Hepatic stellate cell (primary cell): ENCODE measurements around the gene CA5A.

ENCODE experiments used
- DNase-seq: peaks from one replicate; pipeline ENCODE4 v3.0.0; 2011; ENCODE audit warnings: low spot score

The CA5A gene

DNA sequence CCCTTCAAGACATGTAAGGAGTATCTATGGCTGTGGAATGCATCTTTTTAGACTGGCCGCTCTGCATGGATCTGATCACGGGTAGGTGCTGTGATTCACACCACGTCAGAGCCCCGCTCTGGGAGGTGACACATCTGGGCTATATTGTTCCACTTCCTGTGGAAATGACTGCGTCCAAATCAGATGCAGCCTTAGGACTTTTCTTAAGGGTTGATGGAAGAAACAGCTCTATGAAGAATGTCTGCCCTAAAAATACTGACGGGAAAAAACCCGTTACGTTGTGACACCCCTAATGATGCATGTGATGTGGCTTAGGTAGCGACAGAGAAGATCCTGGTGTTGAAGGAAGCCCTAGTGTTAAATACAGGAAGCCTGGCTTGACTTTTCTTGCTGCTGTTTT lies 27.1 kb upstream of the CA5A start:
- peak; percentile 37 for DNase-seq

DNA sequence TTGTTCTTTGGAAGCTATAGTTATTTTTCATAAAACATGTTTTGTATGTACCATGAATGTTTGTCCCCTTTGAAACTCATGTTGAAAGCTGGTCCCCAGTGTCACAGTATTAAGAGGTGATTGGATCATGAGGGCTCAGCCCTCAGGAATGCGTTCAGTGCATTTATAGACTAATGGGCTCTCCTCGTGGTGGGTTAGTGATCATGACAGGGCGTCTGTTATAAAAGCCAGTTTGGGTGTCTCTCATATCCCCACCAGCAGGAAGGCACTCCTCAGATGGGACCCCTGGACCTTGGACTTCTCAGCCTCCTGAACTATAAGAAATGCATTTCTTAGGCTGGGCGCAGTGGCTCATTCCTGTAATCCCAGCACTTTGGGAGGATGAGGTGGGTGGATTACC lies 25.3 kb upstream of the CA5A start:
- no peak for DNase-seq

DNA sequence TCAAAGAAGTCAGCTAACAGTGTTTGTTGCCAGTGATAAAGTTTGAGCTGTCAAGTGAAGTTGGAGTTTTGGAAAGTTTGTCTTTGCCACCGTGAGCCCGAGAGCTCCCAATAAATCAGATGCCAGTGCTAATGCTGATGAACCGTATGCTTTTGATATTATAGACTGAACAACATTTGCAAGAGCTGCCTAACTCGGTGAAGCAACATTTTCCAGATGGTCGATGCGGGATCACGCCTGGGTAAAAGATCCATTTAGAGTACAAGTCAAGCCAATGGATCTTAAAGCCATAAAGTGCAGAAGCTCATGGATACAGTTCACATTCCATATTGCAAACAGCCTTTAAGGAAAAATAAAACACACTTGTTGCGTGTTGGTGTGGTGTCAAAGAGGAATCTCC lies 24.5 kb upstream of the CA5A start:
- DNase-seq = no peak

DNA sequence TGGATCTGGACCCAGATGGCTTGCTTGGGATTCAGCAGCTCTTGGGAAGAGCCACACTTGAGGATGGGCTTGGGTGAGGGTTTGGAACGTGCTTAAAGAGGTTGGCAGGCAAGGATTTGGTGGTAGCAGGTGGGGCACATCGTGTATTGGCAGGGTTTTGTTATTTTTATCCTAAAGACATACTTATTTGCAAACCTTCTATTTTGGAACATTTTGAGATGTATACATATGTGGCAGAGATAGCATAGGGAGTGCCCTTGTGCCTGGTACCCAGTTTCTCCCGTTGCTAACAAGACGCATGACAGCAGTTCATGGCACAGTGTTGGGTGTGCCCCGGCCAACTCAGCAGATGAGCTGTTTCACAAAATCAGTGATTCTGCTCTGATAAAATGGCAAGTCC lies 24.0 kb upstream of the CA5A start:
- no peak for DNase-seq

DNA sequence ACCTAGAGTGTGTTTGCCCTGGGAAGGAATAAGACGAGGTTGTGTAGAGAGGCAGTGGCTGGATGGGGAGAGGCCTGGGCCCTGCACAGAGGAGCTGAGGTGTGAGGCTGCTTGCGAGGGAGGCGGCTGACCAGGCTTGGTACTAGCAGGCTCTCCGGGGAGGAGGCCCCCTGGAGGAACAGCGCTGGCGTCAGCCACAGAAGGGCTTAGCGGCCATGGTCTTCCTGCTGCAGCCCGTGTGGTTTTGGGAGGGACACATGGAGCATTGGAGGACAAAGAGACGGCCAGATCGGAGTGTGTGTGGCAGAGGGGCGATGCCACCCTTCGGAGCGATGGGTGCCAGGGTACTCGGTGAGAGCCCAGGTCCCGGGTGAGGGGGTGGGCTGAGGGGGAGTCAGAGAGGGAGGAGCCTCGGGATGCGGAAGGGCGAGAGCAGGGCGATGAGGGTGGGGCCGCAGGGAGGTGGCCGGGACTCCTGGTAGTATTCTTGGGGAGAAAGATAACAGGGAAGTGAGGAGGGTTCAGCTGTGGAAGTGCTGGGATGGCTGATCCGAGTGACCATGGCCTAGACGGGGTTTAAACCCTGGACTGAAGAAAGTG lies 23.2 kb upstream of the CA5A start:
- no peak for DNase-seq

DNA sequence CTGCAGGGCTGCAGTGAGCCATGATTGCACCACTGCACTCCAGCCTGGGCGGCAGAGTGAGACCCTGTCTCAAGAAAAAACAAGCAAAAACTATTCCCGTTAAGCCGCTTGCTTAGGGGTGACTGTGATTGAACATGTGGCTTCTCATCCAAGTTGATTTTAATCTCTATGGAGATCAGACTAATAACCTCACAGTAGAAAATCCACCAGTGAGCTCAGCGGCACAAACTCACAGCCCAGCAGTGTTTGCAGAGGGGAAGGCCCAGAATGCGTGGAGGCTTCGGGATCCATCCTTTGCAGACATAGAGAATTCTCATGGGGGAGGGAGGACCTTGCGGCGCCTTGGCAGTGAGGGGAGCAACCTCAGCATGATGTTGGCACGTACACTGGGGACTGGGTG lies 22.3 kb upstream of the CA5A start:
- DNase-seq = no peak

DNA sequence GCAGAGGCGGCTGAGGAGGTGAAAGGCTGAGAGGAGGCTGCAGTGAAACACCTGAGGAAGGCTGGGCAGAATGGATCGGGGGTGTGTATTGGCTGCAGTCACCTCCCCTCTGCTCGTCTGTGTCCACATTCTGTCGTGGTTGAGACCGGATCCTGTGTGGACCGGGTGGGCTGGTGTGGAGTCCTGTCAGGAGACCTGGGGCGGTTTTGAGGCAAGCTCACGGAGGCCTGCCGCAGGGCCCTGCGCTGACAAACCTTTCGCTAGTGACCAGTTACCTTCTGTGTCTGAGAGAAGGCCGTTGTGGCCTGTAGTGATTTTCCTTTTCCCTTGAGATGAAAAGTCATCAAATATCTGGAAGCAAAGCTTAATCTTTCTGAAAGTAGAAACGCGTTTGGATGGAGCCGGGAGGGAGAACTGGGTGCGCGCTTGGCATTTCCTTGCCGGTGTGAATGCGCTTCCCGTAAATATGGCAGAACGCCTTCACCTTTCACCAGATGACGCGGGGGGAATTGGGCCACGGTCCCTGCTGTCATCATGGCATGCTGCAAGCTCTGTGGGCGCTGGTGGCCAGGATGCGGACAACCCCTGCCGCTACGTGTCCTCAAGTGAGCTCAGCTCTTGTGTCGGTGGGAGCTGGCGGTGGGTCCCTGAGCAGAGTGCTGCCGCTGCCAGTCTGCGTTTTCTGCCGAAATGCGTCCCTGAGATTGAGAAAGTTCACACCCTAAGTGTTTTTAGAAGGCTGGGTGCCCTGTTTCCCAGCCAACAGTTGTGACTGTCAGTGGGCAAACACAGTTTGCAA lies 21.2 kb upstream of the CA5A start:
- DNase-seq = no peak

DNA sequence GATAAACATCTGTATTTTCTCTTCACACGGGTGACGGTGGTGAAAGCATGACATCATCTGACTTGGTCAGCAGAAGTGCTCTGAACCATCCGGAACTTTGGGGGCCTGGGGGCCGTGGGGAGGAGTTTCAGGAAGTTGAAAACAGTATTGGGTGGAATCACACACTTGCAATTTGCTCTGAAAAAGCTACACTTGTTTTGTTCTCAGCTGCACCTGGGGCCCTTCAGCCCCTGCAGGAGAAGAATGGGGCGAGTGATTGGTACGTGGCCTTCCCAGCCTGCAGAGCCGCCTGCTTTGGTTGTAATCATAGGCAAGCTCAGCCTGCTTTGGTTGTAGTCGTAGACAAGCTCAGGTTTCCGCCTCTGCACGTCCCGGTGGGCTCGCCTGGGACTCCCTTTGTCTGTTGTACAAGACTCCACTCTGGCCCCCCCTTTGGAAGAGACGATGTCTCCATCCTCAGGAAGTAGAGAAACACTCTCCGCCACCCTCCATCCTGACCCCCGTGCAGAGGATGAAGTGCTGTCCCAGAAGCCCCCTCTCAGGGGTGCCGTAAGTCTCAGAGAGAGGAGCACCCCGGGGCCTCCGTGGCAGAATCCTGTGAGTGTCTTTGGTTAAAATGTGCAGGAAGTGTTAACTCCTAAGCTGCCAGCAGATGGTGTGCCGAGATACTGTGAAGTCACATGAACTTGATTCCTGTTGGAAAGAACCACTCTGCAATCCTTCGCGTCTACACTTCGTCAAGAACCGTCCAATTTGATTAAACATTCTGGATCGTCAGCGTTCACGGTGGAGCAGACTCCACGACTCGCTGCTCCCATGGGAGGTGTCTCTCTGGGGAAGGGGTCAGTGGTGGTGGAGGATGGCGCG lies 20.3 kb upstream of the CA5A start:
- DNase-seq = no peak

DNA sequence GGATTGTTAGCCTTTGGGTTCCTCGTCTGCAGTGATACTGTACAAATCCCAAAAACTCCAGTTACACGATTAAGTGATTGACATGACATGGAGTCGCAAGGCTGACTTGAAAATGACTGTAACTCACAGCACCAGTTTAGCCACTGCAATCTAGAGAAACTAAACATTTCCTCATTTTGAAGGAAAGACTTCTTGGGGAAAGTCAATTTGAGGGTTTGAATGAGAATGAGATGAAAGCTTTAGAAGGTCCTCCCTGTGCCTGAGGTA lies 19.7 kb upstream of the CA5A start:
- DNase-seq = no peak

DNA sequence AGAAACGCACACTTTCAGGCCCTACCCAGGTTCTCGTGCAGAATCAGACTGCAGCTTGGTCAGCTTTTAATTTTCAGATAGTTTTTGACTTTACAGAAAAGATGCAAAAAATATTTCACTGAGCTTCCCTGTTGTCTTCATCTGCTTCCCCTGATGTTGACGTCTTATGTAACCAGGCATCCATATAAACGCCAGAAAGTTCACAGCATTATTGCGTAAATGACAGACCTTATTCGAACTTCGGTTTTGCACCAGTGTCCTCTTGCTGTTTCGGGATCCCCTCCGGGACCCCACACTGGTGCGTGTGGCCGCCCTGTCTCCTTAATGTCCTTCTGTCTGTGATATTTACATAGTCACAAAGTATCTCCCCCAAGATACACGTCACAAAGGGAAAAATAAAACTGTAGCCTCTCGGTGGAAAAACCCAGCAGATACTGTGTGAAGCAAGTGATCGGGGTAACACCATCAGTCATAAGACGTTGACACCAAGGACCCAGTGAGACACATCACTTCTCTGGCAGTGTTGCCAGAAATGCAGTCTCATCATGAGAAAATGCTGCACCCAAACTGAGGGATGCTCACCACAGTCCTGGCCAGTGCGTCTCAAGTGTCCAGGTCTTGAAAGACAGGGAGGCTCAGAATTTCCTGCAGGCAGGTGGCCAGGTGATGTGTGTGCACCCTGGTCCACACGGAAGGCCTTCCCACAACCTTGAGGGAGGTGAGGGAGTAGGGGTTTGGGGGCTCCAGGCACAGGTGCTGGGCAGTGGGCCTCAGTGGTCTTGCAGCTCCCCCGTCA lies 19.2 kb upstream of the CA5A start:
- no peak for DNase-seq

DNA sequence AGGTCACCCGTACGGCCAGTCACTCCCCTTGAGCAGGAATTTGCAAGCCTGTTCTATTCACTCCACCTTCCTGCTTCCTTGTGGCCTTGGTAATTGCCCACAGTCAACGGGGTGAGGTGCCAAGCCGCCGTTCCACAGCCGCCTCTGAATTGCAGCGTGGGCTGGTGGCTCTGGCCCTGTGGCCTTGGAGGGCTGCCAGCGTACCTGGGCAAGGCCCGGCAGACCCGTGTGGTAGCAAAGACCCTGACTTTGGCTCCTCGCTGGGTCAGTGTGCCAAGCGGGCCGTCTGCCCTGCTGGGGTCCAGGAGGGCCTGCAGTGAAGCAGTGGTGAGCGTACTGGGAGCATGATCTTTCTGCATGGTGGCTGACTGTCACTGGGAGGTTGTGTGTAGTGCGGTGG lies 18.5 kb upstream of the CA5A start:
- DNase-seq = no peak

DNA sequence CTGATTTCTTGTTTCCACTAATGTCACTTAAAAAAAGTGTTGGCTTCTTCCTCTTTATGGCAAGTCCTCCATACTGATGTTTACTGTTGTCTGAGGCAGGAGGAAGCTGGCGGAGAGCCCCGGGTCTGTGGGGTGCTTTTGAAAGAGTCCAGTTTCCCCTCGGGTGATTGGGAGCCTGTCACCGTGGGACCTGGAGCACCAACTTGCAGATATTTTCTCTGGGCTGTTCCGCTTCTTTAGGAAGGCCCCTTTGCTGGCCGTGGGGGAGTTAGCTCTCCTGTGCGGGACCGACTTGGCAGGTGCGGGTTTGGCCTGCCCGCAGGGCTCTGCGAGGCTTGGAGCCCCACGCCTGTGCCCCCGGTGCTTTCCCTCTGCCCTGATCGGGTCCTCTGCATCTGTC lies 18.0 kb upstream of the CA5A start:
- no peak for DNase-seq

DNA sequence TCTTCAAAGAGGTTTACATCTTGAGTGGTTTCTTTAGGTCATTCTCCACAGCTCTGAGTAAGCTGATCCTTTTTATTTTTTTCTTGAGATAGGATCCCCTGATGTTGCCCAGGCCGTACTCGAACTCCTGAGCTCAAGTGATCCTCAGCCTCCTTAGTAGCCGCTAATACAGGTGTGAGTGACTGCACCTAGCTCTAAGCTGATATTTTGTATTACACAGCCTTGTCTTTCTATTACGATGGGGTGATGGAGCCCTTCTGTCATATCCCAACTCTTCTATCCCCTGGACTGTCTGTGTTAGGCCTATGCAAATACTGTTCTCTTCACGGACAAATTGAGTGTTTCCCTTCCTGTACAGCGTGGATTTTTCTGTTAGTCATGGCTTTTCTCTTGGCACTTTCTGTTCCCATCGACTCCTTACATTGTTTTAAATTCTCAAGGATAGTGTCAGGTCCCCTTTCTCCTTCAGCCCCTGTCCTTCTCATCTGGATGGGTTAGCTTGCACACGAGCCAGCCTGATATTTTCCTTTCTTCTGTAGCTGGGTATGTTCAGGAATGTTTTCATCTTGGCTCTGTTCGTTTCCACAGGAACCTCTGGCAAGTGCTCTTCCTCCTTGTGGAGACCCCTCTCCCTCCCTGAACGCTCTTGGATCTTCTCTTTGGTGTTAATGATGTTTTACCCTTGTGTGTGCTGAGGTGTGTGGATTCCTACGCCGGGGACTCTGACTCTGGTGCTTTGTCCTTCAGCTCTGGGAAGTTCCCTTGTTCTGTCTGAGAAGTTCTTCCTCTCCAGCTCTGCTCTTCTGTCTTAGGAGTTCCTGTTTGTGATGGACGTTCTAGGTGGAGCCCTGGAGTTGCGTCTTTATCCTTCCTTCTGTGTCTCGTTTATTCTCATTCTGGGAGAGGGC lies 17.2 kb upstream of the CA5A start:
- DNase-seq = no peak

DNA sequence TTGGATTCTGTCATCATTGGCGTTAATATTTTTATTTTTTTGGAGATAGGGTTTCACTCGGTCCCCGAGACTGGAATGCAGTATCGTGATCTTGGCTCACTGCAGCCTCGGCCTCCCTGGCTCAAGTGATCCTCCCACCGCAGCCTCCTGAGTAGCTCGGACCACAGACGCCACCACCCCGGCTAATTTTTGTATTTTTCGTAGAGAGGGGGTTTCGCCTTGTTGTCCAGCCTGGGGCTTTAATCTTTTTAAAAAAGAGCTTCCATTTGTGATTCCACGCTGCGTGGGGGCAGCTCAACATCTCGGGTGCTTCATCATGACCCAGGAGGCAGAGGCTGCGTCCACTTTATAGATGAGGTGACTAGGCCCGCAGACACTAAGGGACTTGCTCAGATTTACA lies 16.4 kb upstream of the CA5A start:
- no peak for DNase-seq

DNA sequence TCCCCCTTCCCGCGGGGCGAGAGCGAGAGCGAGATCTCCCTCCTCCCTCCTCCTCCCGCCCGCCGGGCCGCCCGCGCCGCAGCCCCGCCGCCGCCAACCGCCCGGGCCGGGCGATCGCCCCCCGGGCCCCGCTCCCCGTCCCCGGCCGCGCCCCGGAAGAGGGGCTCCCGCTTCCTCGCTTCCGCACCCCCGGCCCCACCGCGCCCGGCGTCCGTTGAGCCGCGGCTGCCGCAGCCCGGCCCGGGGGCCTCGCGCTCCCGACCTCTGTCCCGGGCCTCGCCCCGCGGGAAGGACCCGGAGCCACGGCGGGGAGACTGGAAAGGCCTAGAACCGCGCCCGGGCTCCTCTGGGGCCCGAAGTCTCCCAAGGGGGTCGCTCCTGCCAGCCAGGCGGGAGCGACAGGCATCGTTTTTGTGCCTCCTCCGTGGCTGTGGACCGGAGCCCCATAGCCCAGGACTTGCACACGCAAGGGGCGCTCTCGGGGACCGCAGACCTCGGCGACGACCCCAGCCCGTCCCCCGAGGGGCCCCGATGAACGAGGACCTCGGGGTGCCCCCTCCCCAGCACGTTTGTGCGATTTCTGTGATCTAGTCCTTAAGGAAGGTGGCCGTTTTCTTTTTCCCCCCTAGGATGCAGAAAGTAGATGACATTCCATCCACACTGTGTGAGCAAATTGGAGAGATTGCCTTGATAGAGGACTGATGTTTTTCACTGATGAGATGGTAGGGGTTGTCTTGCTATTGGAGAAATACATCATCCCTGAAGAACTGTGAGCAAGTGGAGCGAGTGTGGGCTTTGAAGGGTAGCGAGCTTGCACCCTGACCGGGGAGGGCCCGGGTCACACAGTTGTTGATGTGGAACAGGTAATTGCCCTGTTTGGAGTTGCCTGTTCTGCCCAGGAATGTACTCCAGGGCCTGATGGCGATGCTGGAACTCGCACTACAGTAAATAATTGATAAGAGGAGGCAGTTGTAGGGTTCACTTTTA lies 15.5 kb upstream of the CA5A start:
- DNase-seq = peak; percentile 43

DNA sequence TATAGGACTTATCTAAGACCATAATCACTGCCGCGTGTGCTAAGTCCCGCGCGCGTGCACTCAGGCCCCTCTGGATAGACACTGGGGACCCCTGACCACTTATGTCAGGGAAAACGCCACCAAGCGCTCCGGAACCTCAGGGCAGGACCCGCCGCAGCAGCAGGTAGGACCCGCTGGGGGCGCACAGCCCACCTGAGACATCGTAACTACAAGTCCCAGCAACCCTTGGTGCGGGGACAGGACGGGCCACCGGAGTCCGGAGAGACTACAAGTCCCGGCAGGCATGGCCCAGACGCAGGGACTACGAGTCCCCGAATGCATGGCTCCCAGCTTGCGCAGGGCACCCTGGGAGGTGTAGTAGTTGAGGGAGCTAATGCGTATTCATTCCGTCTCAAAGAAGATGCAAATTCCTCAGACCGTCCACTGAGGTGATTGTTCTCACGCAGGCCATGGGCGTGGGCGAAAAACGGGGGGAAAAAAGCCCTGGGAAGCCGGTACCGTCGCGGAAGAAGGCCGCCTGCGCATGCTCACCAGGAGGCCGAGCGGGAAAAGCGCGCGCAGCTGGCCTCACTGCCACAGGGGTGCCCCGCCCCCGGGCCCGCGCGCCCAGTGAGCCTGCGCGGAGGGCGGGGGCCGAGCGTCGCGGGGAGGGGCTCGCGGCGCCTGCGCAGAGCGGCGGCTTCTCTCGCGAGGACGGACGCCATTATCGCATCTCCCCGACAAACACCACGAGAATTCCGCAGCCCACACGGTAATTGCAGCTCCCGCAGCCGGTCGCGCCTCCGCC lies 14.6 kb upstream of the CA5A start, which contains the start of gene BANP:
TSS of gene BANP (plus strand) at position 670 of the 787 bp plus-strand sequence. CDS start 23,682 bp downstream, outside the sequence.
- peak; percentile 100 for DNase-seq

DNA sequence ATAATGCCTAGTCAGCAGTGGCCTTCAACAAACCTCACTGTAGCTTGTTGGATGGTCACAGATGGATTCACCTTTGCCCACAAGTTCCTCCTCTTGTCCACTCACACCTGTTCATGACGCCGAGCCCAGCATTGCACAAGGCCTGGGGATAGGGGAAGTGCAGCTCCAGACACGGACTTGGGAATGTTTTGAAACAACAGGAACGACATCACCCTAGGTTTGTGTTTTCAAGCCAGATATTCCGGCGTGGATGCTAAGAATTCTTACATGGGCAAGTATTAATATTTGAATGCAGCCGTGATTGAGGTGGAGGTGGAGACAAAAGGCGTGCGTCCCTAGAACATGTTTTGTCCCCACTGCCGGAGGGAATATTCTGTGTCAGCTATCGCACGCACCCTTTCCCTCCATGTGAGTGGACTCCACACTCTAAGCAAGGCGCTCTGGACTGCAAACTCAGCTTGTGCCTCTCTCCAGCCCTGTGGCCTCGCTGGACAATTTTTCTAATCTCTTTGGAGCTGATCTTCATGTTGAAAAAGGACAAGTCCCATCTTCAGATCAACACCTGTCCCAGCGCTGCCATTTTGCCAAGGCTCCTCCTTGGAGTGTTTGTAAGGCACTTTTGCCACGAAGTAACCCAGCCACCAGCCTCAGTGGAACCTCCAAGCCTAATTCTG lies 12.9 kb upstream of the CA5A start:
- no peak for DNase-seq

DNA sequence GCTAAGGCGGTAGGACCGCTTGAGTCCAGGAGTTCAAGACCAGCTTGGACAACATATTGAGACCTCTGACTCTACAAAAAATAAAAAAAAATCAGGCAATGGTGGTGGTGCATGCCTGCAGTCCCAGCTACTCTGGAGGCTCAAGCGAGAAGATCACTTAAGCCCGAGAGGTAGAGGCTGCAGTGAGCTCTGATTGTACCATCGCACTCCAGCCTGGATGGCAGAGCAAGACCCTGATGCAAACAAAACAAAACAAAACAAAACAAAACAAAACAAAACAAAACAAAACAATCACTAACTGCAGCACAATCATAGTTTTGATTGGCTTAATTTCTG lies 12.4 kb upstream of the CA5A start:
- DNase-seq = no peak

DNA sequence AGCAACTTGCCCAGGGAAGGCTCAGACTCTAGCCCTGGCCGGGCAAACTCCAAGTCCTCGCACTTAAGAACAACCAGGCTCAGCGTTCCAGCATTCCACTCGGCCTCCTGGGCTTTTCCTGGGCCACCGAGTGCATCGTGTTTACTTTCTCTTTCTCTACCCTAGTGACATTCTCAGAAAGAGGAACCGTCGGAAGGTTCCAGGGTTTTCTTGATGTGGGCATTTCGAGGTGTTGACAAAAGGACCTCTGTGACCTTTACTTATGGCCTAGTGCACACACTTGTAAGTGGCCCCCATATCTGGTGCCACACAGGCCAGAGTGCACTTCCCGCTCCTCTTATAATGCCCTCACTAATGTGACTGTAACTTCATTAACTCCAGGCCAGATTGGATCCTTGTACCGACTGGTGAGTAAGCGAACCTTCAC lies 11.8 kb upstream of the CA5A start:
- no peak for DNase-seq
